Measurements from ENCODE around the gene PRSS50. TPM values are rescaled to one million over a fixed set of nuclear protein-coding genes. Genes with fewer than 3 reads are reported as not detected.
A peak's percentile ranks its signal among the peaks of the same experiment; 100 is the strongest.

Gene PRSS50
- total RNA-seq, 1 experiment from 2014 or later, result 0.07 TPM

GRCh38 chr3:46668116-46668515, 49.6 kb downstream of the PRSS50 start:
- no peaks in the 10 kb centered on the region for H3K27me3 ChIP-seq (ENCODE audit: control insufficient read depth, insufficient read depth, low read length)
- H3K4me3 ChIP-seq (ENCODE audit: insufficient read depth, low read depth, low read length), result no peak overlapping the region
- peak; percentile 37 for DNase-seq
- no peaks in the 10 kb centered on the region for H3K36me3 ChIP-seq (replicated peaks; ENCODE audit: control insufficient read depth, insufficient read depth, low read length)

GRCh38 chr3:46667657-46668056, 50.0 kb downstream of the PRSS50 start:
- H3K36me3 ChIP-seq (replicated peaks; ENCODE audit: control insufficient read depth, insufficient read depth, low read length), result no peaks in the 10 kb centered on the region
- peak; percentile 25 for DNase-seq
- no peaks in the 10 kb centered on the region for H3K27me3 ChIP-seq (ENCODE audit: control insufficient read depth, insufficient read depth, low read length)
- H3K4me3 ChIP-seq (ENCODE audit: insufficient read depth, low read depth, low read length), result no peak overlapping the region

GRCh38 chr3:46667061-46667621, 50.5 kb downstream of the PRSS50 start:
- no peak overlapping the region for H3K4me3 ChIP-seq (ENCODE audit: insufficient read depth, low read depth, low read length)
- DNase-seq, result peak; percentile 46
- no peaks in the 10 kb centered on the region for H3K36me3 ChIP-seq (replicated peaks; ENCODE audit: control insufficient read depth, insufficient read depth, low read length)
- no peaks in the 10 kb centered on the region for H3K27me3 ChIP-seq (ENCODE audit: control insufficient read depth, insufficient read depth, low read length)

- peak; percentile 22 for DNase-seq
Observed at GRCh38 chr3:46666453-46666845, 51.2 kb downstream of the PRSS50 start.

GRCh38 chr3:46665763-46666452, 51.8 kb downstream of the PRSS50 start:
- no peaks in the 10 kb centered on the region for H3K27me3 ChIP-seq (ENCODE audit: control insufficient read depth, insufficient read depth, low read length)
- peak; percentile 15 for DNase-seq

More at GRCh38 chr3:46666453-46666845, 51.2 kb downstream of the PRSS50 start:
- no peak overlapping the region for H3K4me3 ChIP-seq (ENCODE audit: insufficient read depth, low read depth, low read length)
- H3K27me3 ChIP-seq (ENCODE audit: control insufficient read depth, insufficient read depth, low read length), result no peaks in the 10 kb centered on the region
- H3K36me3 ChIP-seq (replicated peaks; ENCODE audit: control insufficient read depth, insufficient read depth, low read length), result no peaks in the 10 kb centered on the region

GRCh38 chr3:46664971-46665762, 52.5 kb downstream of the PRSS50 start:
- H3K36me3 ChIP-seq (replicated peaks; ENCODE audit: control insufficient read depth, insufficient read depth, low read length), result no peaks in the 10 kb centered on the region
- H3K4me3 ChIP-seq (ENCODE audit: insufficient read depth, low read depth, low read length), result no peak overlapping the region
- no peaks in the 10 kb centered on the region for H3K27me3 ChIP-seq (ENCODE audit: control insufficient read depth, insufficient read depth, low read length)
- DNase-seq, result peak; percentile 27

More at GRCh38 chr3:46665763-46666452, 51.8 kb downstream of the PRSS50 start:
- no peaks in the 10 kb centered on the region for H3K36me3 ChIP-seq (replicated peaks; ENCODE audit: control insufficient read depth, insufficient read depth, low read length)
- H3K4me3 ChIP-seq (ENCODE audit: insufficient read depth, low read depth, low read length), result no peak overlapping the region

- DNase-seq, result peak; percentile 14
- no peaks in the 10 kb centered on the region for H3K36me3 ChIP-seq (replicated peaks; ENCODE audit: control insufficient read depth, insufficient read depth, low read length)
- H3K27me3 ChIP-seq (ENCODE audit: control insufficient read depth, insufficient read depth, low read length), result no peaks in the 10 kb centered on the region
- H3K4me3 ChIP-seq (ENCODE audit: insufficient read depth, low read depth, low read length), result no peak overlapping the region
Observed at GRCh38 chr3:46664188-46664970, 53.3 kb downstream of the PRSS50 start.

GRCh38 chr3:46663591-46664135, 54.0 kb downstream of the PRSS50 start:
- Histone ChIP-seq H3K36me3 (replicated peaks; ENCODE audit: control insufficient read depth, insufficient read depth, low read length) (no peaks in the 10 kb centered on the region), H3K27me3 (ENCODE audit: control insufficient read depth, insufficient read depth, low read length) (no peaks in the 10 kb centered on the region), H3K4me3 (ENCODE audit: insufficient read depth, low read depth, low read length) (no peak overlapping the region)
- peak; percentile 75 for DNase-seq

GRCh38 chr3:46662771-46663551, 54.7 kb downstream of the PRSS50 start:
- no peaks in the 10 kb centered on the region for H3K36me3 ChIP-seq (replicated peaks; ENCODE audit: control insufficient read depth, insufficient read depth, low read length)
- H3K4me3 ChIP-seq (ENCODE audit: insufficient read depth, low read depth, low read length), result no peak overlapping the region
- H3K27me3 ChIP-seq (ENCODE audit: control insufficient read depth, insufficient read depth, low read length), result no peaks in the 10 kb centered on the region
- peak; percentile 30 for DNase-seq

Other genes starting within 250 kb of the PRSS50 start
- 0.07 TPM in 1 of 2 replicates, not detected in the other for gene RTP3, start 219.9 kb downstream of the PRSS50 start, total RNA-seq (2014; rRNA removed; shearing (Covaris generic))
- gene LRRC2, start 151.6 kb downstream of the PRSS50 start, total RNA-seq (2014; rRNA removed; shearing (Covaris generic)), result 3.3 and 3.9 TPM in 2 replicates
- gene FAM240A, start 105.3 kb downstream of the PRSS50 start, total RNA-seq (2014; rRNA removed; shearing (Covaris generic)), result not detected in 2 replicates
- 4.9 and 10.1 TPM in 2 replicates for gene ALS2CL, start 24.2 kb downstream of the PRSS50 start, total RNA-seq (2014; rRNA removed; shearing (Covaris generic))
- 0.22 and 0.59 TPM in 2 replicates for gene TMIE, start 16.5 kb downstream of the PRSS50 start, total RNA-seq (2014; rRNA removed; shearing (Covaris generic))
- gene MYL3, start 145.6 kb upstream of the PRSS50 start, total RNA-seq (2014; rRNA removed; shearing (Covaris generic)), result 3.0 and 4.1 TPM in 2 replicates
- 32.3 and 35.2 TPM in 2 replicates for gene PTH1R, start 159.9 kb upstream of the PRSS50 start, total RNA-seq (2014; rRNA removed; shearing (Covaris generic))